Astrocyte (in vitro differentiated cells and primary cell): ENCODE measurements around the gene SALL2.

Experiments
- EZH2 ChIP-seq: IDR thresholded peaks from 2 replicates; pipeline ENCODE4 v1.6.1; 2012; ENCODE audit warnings: mild to moderate bottlenecking, low read length, inconsistent platforms; ENCODE audit not compliant: insufficient read depth
- TF ChIP-seq, protein P1 (sequence below): IDR thresholded peaks from 2 replicates; pipeline ENCODE4 v1.5.1; 2011; ENCODE audit warnings: low read depth, mild to moderate bottlenecking, inconsistent platforms, low read length, moderate library complexity; ENCODE audit not compliant: insufficient read depth

DNA sequence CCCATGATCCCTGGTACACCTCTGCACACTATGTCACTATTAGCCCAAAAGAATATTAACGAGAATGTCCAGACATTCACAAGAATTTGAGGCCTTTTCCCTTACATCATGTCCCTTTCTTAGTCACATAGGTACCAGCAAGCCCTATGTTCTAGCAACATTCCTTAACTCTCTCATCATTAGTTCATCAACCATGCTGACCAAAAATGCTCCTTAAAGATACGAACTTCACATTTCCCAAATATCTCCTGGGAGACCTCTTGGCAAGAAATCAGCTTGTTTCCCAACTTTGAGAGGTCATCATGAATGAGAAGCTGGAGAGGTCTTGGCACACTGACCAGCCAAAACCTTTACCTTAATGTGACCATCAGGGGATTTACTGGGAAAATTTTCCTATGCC, 4.6 kb downstream of the SALL2 start:
- TF ChIP-seq, protein P1, sequence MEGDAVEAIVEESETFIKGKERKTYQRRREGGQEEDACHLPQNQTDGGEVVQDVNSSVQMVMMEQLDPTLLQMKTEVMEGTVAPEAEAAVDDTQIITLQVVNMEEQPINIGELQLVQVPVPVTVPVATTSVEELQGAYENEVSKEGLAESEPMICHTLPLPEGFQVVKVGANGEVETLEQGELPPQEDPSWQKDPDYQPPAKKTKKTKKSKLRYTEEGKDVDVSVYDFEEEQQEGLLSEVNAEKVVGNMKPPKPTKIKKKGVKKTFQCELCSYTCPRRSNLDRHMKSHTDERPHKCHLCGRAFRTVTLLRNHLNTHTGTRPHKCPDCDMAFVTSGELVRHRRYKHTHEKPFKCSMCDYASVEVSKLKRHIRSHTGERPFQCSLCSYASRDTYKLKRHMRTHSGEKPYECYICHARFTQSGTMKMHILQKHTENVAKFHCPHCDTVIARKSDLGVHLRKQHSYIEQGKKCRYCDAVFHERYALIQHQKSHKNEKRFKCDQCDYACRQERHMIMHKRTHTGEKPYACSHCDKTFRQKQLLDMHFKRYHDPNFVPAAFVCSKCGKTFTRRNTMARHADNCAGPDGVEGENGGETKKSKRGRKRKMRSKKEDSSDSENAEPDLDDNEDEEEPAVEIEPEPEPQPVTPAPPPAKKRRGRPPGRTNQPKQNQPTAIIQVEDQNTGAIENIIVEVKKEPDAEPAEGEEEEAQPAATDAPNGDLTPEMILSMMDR = no peak
- TF ChIP-seq EZH2 = no peak
